Epidermal melanocyte (primary cell): ENCODE results near the gene NAALADL2.

Source experiments
- DNase-seq: peaks from one replicate; pipeline ENCODE4 v3.0.0; 2011; ENCODE audit warnings: low spot score; ENCODE audit not compliant: insufficient read length

The NAALADL2 gene

DNA sequence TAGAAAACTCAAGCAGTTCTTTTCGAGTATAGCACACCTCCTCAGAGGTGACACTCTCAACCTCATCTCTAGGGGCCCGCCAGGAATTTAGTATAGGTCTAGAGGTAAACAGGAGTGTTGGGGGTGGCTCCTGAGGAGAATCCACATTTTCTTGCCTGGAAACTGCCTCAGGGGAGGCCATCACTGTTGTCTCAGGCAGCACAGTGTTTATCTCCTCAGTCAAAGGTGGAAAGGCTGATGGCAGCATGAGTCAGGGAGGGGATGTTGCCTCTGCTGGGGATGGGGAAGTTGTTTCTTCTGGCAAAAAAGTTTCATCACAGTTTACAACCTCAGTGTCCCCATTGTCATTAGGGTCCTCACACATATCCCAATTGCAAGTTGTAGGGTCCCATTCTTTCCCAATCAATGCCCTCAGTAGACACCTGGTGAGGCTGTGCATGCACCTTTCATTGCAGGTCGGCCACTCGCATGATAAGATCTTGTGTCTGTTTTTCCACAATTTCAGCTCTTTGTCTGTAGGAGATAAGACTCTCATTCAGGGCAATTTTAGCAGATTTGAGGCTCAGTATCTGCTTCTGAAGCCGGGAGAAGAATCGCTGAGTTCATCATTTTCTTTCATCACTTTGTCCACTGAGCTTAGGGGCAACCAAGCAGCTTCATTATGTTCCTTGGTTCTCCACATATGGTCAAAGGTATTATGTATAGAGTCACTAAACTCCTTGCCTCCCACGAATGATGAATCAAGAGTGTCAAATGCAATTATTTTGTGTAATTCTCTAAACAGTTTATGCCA is 25.8 kb downstream of the NAALADL2 start:
- no peak for DNase-seq

- DNase-seq = no peak
These were observed 32.5 kb downstream of the NAALADL2 start for GRCh38 chr3:174891524-174892203.

DNA sequence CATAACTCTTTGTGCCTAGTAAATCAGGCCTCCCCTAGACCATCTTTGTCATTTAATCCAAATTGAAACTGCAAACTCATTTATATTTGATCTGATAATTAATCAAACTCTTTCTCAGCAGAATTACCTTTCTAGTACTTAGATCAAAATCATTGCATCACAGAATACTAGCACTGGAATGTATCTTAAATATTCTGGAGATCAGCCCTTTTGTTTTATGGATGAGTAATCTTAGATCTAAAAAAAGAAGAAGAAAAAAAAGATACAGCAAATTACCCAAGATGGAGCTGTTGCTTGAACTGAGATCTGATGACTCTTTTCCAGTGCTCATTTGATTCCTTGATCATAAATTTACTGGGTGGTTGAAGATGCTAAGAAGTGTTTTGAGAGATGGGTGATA is 47.9 kb downstream of the NAALADL2 start:
- DNase-seq = no peak

- no peak for DNase-seq
These were observed 48.7 kb downstream of the NAALADL2 start for GRCh38 chr3:174907628-174908407.

- no peak for DNase-seq
These were observed 72.6 kb downstream of the NAALADL2 start for GRCh38 chr3:174931473-174932353.

DNA sequence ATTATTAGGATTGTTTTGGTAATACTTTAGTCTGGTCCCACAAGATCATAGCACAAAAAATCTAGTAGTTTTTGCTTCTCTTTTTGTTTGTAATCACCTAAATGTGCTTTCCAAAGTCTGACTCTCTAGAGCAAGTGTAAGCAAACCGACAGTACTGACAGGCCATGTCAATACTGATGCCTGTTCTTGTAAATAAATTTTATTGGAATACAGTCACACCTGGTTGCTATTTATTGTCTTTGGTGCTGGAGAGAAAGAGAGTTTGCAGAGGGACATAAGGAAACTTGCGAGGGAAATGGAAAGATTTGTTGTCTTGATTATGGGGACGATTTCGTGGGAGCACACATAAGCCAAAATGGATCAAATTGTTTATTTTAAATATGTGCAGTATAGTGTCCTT is 77.5 kb downstream of the NAALADL2 start:
- no peak for DNase-seq

GRCh38 chr3:174937478-174937877 is 78.3 kb downstream of the NAALADL2 start:
- DNase-seq = no peak

DNA sequence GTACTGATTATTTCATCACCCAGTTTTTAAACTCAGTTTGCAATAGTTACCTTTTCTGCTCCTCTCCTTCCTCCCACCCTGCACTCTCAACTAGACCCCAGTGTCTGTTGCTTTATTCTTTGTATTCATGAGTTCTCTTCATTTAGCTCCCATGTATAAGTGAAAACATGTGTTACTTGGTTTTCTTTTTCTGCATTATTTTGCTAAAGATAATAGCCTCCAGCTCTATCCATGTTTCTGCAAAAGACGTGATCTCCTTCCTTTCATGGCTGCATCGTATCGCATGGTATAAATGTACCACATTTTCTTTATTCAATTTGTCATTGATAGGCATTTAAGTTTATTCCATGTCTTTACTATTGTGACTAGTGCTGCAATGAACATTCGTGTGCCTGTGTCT is 79.0 kb downstream of the NAALADL2 start:
- DNase-seq = no peak

DNA sequence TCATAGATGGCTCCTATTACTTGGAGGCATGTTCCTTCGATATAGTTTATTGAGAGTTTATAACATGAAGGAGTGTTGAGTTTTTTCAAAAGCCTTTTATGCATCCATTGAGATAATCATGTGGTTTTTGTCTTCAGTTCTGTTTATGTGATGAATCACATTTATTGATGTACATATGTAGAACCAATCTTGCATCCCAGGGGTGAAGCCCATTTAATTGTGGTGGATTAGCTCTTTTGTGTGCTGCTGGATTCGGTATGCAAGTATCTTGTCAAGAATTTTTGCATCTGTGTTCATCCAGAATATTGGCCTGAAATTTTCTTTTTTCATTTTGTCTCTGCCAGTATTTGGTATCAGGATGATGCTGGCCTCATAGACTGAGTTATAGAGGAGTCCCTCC is 81.0 kb downstream of the NAALADL2 start:
- no peak for DNase-seq

GRCh38 chr3:174945276-174945675 is 86.1 kb downstream of the NAALADL2 start:
- no peak for DNase-seq

- DNase-seq = no peak
These were observed 86.8 kb downstream of the NAALADL2 start for GRCh38 chr3:174945951-174946350.

DNA sequence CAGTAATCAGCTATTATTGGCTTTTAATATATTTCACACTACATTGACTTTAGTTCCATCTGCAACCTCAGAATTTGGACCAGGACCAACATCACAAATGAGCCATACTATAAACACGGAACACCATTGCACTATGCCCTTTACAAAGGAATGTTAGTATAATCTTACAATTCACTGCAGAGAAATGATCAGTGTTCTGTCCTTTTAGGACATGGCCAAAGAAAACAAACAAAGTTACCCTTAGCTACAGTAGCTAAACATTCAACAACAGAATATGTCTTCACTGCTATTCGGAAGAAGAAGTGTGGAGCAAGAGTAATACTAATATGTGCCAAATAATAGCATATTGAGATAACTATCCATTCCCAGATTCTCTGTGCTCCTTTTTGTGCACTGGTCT is 90.4 kb downstream of the NAALADL2 start:
- DNase-seq = no peak

DNA sequence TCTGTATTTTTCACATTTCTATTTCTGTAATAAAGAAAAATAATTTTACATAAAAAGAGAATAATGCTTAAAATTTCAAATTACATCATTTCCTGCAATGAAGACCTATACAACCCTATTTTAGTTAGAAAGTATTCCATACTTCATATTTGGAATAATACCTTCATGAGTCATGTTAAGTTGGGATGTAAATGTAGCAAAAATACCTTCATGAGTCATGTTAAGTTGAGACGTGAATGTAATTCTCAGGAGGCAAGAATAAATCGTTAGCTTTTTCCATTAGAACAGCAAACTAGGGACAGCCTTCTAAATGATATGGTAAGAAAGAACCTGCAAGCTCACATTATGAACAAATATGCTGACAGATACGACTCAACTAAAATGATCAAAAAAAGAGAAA is 91.9 kb downstream of the NAALADL2 start:
- no peak for DNase-seq

DNA sequence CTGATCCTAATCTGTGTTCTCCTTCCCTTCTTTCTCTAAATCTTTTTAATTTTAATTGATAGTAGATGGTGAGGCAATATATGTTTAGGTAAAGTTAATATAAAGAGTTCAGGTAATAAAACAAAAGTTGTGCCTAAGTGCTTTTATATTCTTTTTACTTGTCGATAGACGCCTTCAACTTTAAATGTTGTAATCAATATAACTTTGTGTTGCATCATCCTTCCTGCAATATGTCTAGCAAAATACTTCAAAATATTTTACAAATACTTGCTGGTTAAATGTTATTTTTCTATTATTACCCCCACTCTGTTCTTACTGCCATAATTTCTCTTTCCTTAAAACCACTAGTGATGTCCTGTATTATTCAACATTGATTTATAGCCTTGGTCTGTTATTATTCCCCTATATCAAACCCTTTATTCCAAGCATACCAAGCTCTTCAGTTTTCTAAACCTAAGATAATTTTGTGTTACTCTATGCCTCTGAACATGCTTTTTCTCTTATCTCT is 92.4 kb downstream of the NAALADL2 start:
- no peak for DNase-seq

DNA sequence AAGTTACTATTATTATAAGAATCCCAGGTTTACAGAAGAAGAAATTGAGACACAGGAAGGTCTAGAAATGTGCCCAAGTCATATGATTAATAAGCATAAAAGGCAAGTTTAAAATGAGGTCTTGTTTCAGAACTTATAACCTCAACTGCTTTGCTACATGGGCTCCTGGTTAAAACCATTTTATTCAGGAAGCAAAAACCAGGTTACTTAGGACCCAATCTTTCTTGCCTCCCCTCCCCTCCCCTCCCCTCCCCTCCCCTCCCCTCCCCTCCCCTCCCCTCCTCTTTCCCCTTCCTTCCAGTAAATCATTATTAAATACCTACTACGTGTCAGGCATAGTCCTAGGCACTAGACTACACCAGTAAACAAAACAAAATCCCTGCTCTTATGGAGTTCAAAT is 93.9 kb downstream of the NAALADL2 start:
- DNase-seq = no peak

GRCh38 chr3:174955513-174956016 is 96.4 kb downstream of the NAALADL2 start:
- no peak for DNase-seq

DNA sequence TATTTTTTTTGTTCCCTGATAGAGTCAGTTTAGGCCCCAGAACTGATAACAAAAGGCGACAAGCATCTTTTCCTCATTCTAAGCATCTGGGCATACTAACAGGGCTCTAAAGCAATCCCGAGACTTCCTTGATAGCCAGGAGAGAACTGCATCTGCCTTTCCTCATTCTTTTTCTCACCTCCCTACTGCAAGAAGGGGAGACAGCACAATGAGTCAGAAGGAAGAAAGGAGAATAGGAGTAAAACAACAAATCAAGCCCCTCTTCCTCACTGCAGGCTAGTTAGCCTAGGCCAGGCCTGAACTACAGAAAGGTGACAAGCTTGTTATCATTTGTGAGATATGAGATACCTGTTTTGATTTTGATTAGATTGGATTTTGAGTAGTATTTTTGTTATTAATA is 97.9 kb downstream of the NAALADL2 start:
- DNase-seq = no peak

DNA sequence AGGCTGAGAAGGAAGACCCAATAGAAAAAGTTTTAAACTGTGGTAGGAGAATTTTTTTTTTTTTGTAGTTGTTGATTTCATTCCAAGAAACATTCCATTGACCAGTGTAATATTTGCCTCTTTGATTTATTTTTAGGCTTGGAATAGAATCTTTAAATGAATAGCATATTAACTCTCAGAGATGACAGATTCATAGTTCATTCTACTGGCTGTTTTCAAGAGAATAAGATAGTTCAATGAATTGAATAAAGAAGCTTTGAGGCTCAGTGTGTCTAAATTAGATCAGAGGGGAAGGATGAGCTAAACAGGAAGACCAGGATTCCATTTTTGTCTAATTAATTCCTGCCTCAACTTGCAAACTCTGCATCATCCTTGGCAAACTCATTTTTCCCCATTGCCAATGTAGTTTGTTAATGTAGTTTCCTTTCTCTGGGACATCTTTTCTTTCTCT is 98.4 kb downstream of the NAALADL2 start:
- DNase-seq = no peak

DNA sequence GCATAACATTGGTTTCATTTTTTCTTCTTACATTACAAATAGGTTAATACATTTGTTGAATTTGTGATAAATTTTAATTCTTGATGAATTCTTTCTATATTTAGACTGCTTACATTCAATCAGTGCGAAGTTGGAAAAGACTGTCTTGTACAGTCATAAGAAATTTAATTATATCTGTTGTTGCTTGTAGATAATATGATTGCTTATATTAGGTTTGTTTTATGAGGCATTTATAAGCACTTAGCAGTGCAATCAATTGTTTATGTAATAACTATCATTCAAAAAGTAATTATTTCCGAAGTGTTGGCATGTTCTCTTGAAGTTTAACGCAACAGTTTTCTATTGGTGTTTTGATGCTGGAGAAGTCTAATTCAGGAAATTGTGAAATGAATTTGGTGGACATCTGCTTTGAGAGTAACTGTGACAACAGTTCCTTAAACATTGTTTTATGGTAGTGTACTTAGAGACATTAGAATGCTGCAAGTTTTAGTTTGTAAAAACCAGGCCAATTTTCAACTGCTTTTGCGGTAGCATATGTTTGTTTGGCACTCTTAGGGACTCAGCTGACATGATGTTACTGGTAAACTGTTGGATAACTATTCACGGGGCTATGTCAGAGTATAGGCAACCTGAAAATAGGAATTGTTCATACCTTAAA is 99.7 kb downstream of the NAALADL2 start:
- no peak for DNase-seq

DNA sequence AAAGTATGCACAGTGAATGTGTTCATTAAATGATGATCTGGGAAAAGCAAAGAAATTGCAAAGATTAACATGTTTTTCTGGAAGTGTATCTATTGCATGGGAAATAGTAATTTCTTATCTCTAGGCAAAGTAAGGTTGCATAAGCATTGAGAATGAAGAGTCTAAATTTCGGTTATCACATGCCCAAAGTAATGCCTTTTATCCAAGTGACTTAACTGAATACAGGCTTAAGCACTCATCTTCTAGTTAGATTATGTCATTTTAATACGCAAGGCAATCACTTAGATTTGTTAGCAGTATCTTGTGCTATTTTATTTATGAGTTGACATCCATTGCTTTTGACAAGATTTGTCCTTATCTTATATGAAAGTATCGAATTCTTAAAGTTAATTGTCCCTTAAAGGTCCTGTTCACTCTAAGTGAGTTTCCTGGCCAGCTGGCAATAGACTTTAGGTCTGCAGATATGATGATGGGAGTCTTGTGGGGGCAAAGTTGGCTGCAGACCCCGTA is 100.5 kb downstream of the NAALADL2 start:
- DNase-seq = no peak
